AG04449 (cell line): ENCODE data around the gene AP1S1.

Experiments
- CTCF ChIA-PET: fragments of 350-600 bp; formaldehyde crosslinking; extraction: SDS; loops from one replicate; lab custom pipeline; 2021; ENCODE audit warnings: antibody characterized with exemption; lab: Yijun Ruan, JAX
- POLR2A ChIA-PET: fragments of 400-600, 350-600 bp; formaldehyde crosslinking; extraction: SDS; loops from one replicate; lab custom pipeline; 2020; ENCODE audit warnings: antibody characterized with exemption, inconsistent platforms; lab: Yijun Ruan, JAX
- DNase-seq: peaks from one replicate; pipeline ENCODE4 v3.0.0-alpha.2; 2010; ENCODE audit warnings: low read depth, low spot score
- H3K4me3 ChIP-seq: 2 replicates; pipeline ENCODE4 v1.5.1; 2011; ENCODE audit warnings: low read depth, mild to moderate bottlenecking, control low read depth, low read length
- CTCF ChIP-seq: IDR thresholded peaks from one replicate; pipeline ENCODE4 v1.5.1; 2011; ENCODE audit warnings: mild to moderate bottlenecking, moderate library complexity, low read length, control low read depth, inconsistent platforms; ENCODE audit not compliant: insufficient read depth; ENCODE audit errors: missing control alignments

Gene AP1S1

GRCh38 chr7:101166909-101167644, 12.8 kb downstream of the AP1S1 start:
- TF ChIP-seq CTCF: no peak
- ChIA-PET POLR2A (no interaction called here), CTCF (interaction anchor here (1.5 to 1.6 kb wide), 2 partner anchors 11 to 25 kb away, joined by 3 to 4 read pairs; no protein-coding TSS in a partner anchor)
- no peak overlapping the region for H3K4me3 ChIP-seq
- no peak for DNase-seq

GRCh38 chr7:101167645-101168411, 13.6 kb downstream of the AP1S1 start:
- TF ChIP-seq CTCF: no peak
- H3K4me3 ChIP-seq: no peak overlapping the region
- no peak for DNase-seq
- ChIA-PET CTCF (interaction anchor here (0.8 to 1.8 kb wide), 12 partner anchors 8 to 90 kb away, joined by 3 to 10 read pairs (median 3); partner anchors contain the start of gene FIS1), POLR2A (no interaction called here)

GRCh38 chr7:101168412-101169049, 14.3 kb downstream of the AP1S1 start:
- POLR2A ChIA-PET: no interaction called here
- no peak overlapping the region for H3K4me3 ChIP-seq
- no peak for DNase-seq
- CTCF ChIA-PET: interaction anchor here (0.6 to 1.8 kb wide), 14 partner anchors 8 to 114 kb away, joined by 3 to 10 read pairs (median 3); partner anchors contain the start of gene FIS1
- no peak for TF ChIP-seq CTCF

- POLR2A ChIA-PET: no interaction called here
- DNase-seq: no peak
- CTCF ChIA-PET: interaction anchor here (0.6 to 3.1 kb wide), 14 partner anchors 7 to 113 kb away, joined by 3 to 30 read pairs (median 4); partner anchors contain the start of genes FIS1, PLOD3 and ZNHIT1
- no peak overlapping the region for H3K4me3 ChIP-seq
- TF ChIP-seq CTCF: no peak
These were observed 15.0 kb downstream of the AP1S1 start for GRCh38 chr7:101169110-101169837.

GRCh38 chr7:101169838-101170551, 15.7 kb downstream of the AP1S1 start:
- DNase-seq: no peak
- POLR2A ChIA-PET: no interaction called here
- peak; percentile 98 for TF ChIP-seq CTCF
- CTCF ChIA-PET: interaction anchor here (0.6 to 3.1 kb wide), 15 partner anchors 8 to 272 kb away, joined by 3 to 30 read pairs (median 9); partner anchors contain the start of genes PLOD3 and ZNHIT1
- H3K4me3 ChIP-seq: no peak overlapping the region
